SK-N-SH treated with all-trans-retinoic acid at 6 μM for 48 hours (cell line): ENCODE data around the gene SPR.

Experiments used
- ATAC-seq: fragments of 200-7000 bp; cut with Tn5 transposase; 3 replicates; pipeline ENCODE4 v1.9.1; 2020; ENCODE audit warnings: mild to moderate bottlenecking, moderate library complexity
- ARNTL ChIP-seq: fragments of 450-650 bp; formaldehyde crosslinking; IDR thresholded peaks from 2 replicates; pipeline ENCODE4 v1.5.0; 2020; ENCODE audit warnings: low read depth, mild to moderate bottlenecking, moderate library complexity, borderline replicate concordance
- BACH2 ChIP-seq: fragments of 250-450 bp; sonication (Bioruptor Pico); IDR thresholded peaks from 2 replicates; pipeline ENCODE4 v1.9.0; 2021; ENCODE audit warnings: mild to moderate bottlenecking, borderline replicate concordance
- CSDC2 ChIP-seq: fragments of 250-450 bp; sonication (Bioruptor Pico); IDR thresholded peaks from 2 replicates; pipeline ENCODE4 v1.5.0; 2020; ENCODE audit warnings: mild to moderate bottlenecking, moderate library complexity
- ESRRG ChIP-seq: fragments of 250-450 bp; sonication (Bioruptor Pico); IDR thresholded peaks from 2 replicates; pipeline ENCODE4 v1.6.1; 2021; ENCODE audit warnings: mild to moderate bottlenecking
- GLIS3 ChIP-seq: fragments of 250-450 bp; sonication (Bioruptor Pico); IDR thresholded peaks from 2 replicates; pipeline ENCODE4 v1.5.0; 2020; ENCODE audit warnings: mild to moderate bottlenecking, moderate library complexity
- ISL1 ChIP-seq: fragments of 250-450 bp; sonication (Bioruptor Pico); IDR thresholded peaks from 2 replicates; pipeline ENCODE4 v2.1.2; 2022; ENCODE audit warnings: mild to moderate bottlenecking, moderate library complexity
- OSR1 ChIP-seq: fragments of 250-450 bp; sonication (Bioruptor Pico); IDR thresholded peaks from 2 replicates; pipeline ENCODE4 v1.8.0; 2022; ENCODE audit warnings: moderate library complexity, mild to moderate bottlenecking, inconsistent platforms
- PPARA ChIP-seq: fragments of 250-450 bp; sonication (Bioruptor Pico); IDR thresholded peaks from 2 replicates; pipeline ENCODE4 v1.5.0; 2020; ENCODE audit warnings: mild to moderate bottlenecking, borderline replicate concordance
- RARB ChIP-seq: fragments of 250-450 bp; sonication (Bioruptor Pico); IDR thresholded peaks from 2 replicates; pipeline ENCODE4 v1.8.0; 2021; ENCODE audit warnings: mild to moderate bottlenecking, moderate library complexity
- SNAI2 ChIP-seq: fragments of 250-450 bp; sonication (Bioruptor Pico); IDR thresholded peaks from 2 replicates; pipeline ENCODE4 v1.5.0; 2020; ENCODE audit warnings: mild to moderate bottlenecking, moderate library complexity
- TCF4 ChIP-seq: fragments of 250-450 bp; sonication (Bioruptor Pico); IDR thresholded peaks from 2 replicates; pipeline ENCODE4 v1.8.0; 2021; ENCODE audit warnings: mild to moderate bottlenecking, moderate library complexity, borderline replicate concordance
- TOX ChIP-seq: fragments of 250-450 bp; sonication (Bioruptor Pico); IDR thresholded peaks from 2 replicates; pipeline ENCODE4 v1.8.0; 2021; ENCODE audit warnings: mild to moderate bottlenecking, moderate library complexity, borderline replicate concordance
- ZC3H10 ChIP-seq: fragments of 250-450 bp; sonication (Bioruptor Pico); IDR thresholded peaks from 2 replicates; pipeline ENCODE4 v1.5.1; 2021; ENCODE audit warnings: mild to moderate bottlenecking, moderate library complexity
- ZFP3 ChIP-seq: fragments of 250-450 bp; sonication (Bioruptor Pico); IDR thresholded peaks from 2 replicates; pipeline ENCODE4 v1.5.0; 2020; ENCODE audit warnings: mild to moderate bottlenecking, moderate library complexity
- ZFP30 ChIP-seq: fragments of 450-650 bp; formaldehyde crosslinking; IDR thresholded peaks from 2 replicates; pipeline ENCODE4 v1.5.0; 2022; ENCODE audit warnings: mild to moderate bottlenecking, moderate library complexity
- ZNF565 ChIP-seq: fragments of 450-650 bp; formaldehyde crosslinking; conservative IDR thresholded peaks from 2 replicates; pipeline ENCODE4 v1.5.0; 2020; ENCODE audit warnings: low read depth, mild to moderate bottlenecking, moderate library complexity
- ZNF70 ChIP-seq: fragments of 450-650 bp; formaldehyde crosslinking; IDR thresholded peaks from 2 replicates; pipeline ENCODE4 v1.5.0; 2020; ENCODE audit warnings: mild to moderate bottlenecking, moderate library complexity
- ZNF8 ChIP-seq: fragments of 450-650 bp; formaldehyde crosslinking; IDR thresholded peaks from 2 replicates; pipeline ENCODE4 v1.5.0; 2020; ENCODE audit warnings: mild to moderate bottlenecking, moderate library complexity
- TF ChIP-seq, protein P1 (sequence below): fragments of 250-450 bp; sonication (Bioruptor Pico); IDR thresholded peaks from 2 replicates; pipeline ENCODE4 v1.5.1; 2020; ENCODE audit warnings: low read depth, mild to moderate bottlenecking, moderate library complexity
- TF ChIP-seq, protein P2 (sequence below): fragments of 250-450 bp; sonication (Bioruptor Pico); IDR thresholded peaks from 2 replicates; pipeline ENCODE4 v1.8.0; 2020; ENCODE audit warnings: mild to moderate bottlenecking, moderate library complexity, borderline replicate concordance
- TF ChIP-seq, protein P3 (sequence below): fragments of 250-450 bp; sonication (Bioruptor Pico); IDR thresholded peaks from 2 replicates; pipeline ENCODE4 v1.5.1; 2021; ENCODE audit warnings: mild to moderate bottlenecking, moderate library complexity

SPR gene

DNA sequence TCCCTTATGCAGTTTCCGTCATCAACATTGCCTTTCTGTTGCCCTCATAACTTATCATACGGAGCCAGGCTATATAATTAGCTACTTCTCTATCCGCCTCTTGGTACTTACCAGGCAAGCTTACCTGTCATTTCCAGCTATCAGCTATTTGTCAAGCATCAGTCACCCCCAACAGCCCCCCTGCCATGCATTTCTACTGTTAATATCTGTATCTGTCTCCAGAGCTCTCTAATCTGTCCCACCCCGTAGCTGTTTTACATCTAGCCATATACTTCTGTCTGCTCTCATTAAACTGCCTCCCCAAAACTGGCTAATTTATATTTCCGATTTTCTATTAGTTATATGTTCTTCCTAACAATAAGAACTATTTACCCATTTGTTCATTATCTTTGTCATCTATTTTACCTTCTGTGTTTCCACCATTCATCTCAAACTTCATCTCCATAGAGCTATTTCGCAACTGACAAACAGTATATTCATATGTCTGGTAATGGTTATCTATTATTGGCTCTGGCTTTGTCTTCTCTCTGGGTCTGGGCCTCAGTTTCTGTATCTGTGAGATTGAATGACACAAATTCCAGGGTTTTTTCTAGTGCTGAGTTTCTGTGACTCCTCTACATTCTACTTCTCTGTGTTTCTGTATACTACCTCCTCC lies 39.7 kb downstream of the SPR start:
- ATAC-seq = no peak
- TF ChIP-seq, protein P1, sequence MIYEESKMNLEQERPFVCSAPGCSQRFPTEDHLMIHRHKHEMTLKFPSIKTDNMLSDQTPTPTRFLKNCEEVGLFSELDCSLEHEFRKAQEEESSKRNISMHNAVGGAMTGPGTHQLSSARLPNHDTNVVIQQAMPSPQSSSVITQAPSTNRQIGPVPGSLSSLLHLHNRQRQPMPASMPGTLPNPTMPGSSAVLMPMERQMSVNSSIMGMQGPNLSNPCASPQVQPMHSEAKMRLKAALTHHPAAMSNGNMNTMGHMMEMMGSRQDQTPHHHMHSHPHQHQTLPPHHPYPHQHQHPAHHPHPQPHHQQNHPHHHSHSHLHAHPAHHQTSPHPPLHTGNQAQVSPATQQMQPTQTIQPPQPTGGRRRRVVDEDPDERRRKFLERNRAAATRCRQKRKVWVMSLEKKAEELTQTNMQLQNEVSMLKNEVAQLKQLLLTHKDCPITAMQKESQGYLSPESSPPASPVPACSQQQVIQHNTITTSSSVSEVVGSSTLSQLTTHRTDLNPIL (CRISPR knock-in tag) = no peak
- TF ChIP-seq, protein P2, sequence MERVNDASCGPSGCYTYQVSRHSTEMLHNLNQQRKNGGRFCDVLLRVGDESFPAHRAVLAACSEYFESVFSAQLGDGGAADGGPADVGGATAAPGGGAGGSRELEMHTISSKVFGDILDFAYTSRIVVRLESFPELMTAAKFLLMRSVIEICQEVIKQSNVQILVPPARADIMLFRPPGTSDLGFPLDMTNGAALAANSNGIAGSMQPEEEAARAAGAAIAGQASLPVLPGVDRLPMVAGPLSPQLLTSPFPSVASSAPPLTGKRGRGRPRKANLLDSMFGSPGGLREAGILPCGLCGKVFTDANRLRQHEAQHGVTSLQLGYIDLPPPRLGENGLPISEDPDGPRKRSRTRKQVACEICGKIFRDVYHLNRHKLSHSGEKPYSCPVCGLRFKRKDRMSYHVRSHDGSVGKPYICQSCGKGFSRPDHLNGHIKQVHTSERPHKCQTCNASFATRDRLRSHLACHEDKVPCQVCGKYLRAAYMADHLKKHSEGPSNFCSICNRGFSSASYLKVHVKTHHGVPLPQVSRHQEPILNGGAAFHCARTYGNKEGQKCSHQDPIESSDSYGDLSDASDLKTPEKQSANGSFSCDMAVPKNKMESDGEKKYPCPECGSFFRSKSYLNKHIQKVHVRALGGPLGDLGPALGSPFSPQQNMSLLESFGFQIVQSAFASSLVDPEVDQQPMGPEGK (CRISPR knock-in tag) = no peak
- TF ChIP-seq ISL1 (CRISPR knock-in tag) (no peak), BACH2 (CRISPR knock-in tag) (no peak), PPARA (no peak), GLIS3 (CRISPR knock-in tag) (no peak), ZNF565 (CRISPR knock-in tag) (no peak), ZFP3 (no peak), OSR1 (CRISPR knock-in tag) (no peak)
- TF ChIP-seq, protein P3, sequence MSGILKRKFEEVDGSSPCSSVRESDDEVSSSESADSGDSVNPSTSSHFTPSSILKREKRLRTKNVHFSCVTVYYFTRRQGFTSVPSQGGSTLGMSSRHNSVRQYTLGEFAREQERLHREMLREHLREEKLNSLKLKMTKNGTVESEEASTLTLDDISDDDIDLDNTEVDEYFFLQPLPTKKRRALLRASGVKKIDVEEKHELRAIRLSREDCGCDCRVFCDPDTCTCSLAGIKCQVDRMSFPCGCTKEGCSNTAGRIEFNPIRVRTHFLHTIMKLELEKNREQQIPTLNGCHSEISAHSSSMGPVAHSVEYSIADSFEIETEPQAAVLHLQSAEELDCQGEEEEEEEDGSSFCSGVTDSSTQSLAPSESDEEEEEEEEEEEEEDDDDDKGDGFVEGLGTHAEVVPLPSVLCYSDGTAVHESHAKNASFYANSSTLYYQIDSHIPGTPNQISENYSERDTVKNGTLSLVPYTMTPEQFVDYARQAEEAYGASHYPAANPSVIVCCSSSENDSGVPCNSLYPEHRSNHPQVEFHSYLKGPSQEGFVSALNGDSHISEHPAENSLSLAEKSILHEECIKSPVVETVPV (CRISPR knock-in tag) = no peak

DNA sequence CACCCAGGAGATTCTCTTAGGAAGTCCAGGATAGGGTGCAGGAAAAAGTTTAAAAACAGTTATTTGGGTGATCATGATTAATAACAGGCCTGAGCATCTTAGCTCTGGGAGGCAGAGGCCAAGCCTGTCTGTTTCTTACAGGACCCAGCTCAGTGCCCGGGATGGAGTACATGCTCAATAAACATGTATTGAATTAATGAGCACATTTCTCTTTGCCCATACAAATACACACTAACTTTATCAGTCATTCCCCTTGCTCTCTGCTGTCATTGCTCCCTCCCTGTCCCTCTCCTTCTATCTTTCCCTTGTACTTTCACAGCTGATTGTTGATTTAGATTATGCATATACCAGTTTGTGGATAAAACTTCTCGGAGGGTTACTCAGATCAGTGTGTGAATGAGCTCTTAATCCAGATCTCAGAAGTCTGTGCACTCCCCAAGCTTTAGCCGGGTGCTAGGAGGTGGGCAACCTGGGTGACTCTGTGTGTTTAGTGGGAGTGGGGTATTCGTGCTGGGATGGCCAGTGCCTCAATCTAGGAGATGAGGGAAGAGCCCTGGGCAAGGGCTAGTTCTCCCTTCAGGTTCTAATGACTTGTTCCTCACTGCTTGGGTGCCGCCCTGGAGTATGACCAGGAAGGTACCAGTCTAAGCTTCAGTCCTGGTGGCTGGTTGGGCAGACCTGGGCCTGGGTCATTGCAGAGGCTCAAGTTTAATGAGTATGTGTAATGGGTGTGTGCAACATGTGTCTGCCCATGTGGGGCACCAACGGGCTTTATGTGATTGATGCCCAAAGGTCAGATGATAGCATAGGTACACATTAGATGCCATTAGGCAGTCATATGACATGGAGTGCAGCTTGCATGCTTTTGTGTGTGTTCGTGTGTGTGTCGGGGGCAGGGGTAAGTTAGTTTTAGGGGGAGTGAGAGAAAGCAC lies 40.7 kb downstream of the SPR start:
- ATAC-seq = no peak
- TF ChIP-seq, protein P2 (CRISPR knock-in tag) = no peak
- TF ChIP-seq TCF4 (CRISPR knock-in tag) = no peak
- TF ChIP-seq BACH2 (CRISPR knock-in tag) = no peak
- no peak for TF ChIP-seq ZFP30
- TF ChIP-seq, protein P1 (CRISPR knock-in tag) = no peak
- no peak for TF ChIP-seq ZNF565 (CRISPR knock-in tag)
- TF ChIP-seq, protein P3 (CRISPR knock-in tag) = no peak
- no peak for TF ChIP-seq ZC3H10 (CRISPR knock-in tag)
- TF ChIP-seq ISL1 (CRISPR knock-in tag) = no peak
- no peak for TF ChIP-seq OSR1 (CRISPR knock-in tag)
- no peak for TF ChIP-seq PPARA
- TF ChIP-seq CSDC2 (CRISPR knock-in tag) = no peak
- TF ChIP-seq ZFP3 = no peak
- no peak for TF ChIP-seq ZNF8 (CRISPR knock-in tag)
- no peak for TF ChIP-seq RARB (CRISPR knock-in tag)
- TF ChIP-seq GLIS3 (CRISPR knock-in tag) = no peak

DNA sequence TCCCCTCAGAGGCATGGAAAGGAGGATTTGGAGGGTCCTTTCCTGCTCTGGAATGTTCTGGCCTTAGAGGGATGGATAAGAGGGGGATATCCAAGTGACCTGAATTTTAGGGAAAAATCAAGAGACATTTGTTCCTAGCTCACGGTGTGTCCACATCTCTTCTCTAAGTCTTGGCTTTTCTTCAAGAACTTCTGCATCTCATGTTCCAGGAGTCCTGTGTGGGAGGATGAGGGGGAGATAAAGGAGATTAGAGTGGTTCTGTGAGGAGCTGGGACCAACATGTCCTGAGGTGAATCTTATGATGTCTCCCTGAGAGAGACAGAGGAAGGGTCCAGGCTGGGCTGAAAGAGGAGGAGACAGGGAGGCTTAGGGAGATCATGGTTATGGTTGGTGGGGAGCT lies 41.8 kb downstream of the SPR start:
- ATAC-seq = no peak
- TF ChIP-seq BACH2 (CRISPR knock-in tag) (no peak), ZNF565 (CRISPR knock-in tag) (no peak), ZFP3 (no peak), ZFP30 (no peak), SNAI2 (no peak), ISL1 (CRISPR knock-in tag) (no peak), GLIS3 (CRISPR knock-in tag) (no peak), ESRRG (CRISPR knock-in tag) (no peak), TOX (CRISPR knock-in tag) (no peak), ARNTL (CRISPR knock-in tag) (no peak), ZNF8 (CRISPR knock-in tag) (no peak), ZNF70 (CRISPR knock-in tag) (no peak), ZC3H10 (CRISPR knock-in tag) (no peak), TCF4 (CRISPR knock-in tag) (no peak)
- TF ChIP-seq, protein P1 (CRISPR knock-in tag) = no peak
